ENCODE data around the gene GOLPH3. TPM values are rescaled to one million over a fixed set of nuclear protein-coding genes. Genes with fewer than 3 reads are reported as not detected.
"Not testable (repeated sequence)": the region's sequence is repeated elsewhere in the genome, so short reads cannot be mapped to it uniquely, and the experiment has no call there.

Gene GOLPH3
- total RNA-seq, 2 experiments from 2014 or later, result 99.3 to 101 TPM

DNA sequence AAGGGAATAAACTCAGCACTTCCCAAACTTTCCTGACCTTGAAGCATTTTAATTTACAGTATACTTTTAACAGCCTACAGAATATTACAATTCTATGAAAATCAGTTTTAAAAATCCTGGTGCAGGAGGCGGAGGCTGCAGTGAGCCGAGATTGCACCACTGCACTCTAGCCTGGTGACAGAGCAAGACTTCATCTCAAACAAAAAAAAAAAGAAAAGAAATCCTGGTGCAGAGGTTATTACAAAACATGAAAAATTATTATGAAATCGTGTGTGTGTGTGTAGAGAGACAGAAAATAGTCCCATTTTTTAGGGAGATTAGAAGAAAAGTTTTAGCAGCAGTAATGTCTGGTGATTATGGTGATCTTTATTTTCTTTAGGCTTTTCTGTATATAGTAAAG lies 26.9 kb downstream of the GOLPH3 start:
- ChIA-PET POLR2A (no interaction called here), CTCF (no interaction called here)

DNA sequence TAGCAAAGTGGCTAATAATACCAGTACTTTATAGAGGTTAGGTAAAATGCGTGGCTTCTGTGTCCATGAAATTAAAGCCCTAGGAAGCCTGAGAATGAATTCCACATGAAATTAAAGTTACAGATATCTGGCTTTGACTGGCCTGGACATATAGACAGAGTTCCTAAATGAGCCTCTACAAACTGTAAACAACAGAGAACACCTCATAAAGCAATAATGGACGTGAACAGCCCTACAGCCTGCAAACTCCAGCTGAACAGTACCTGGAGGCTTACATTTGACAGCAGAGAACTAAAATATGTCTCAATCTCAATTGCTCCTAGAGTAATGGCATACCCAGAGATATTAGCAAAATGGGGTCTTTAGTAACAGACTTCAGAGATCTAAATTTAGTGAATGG lies 28.7 kb downstream of the GOLPH3 start:
- ChIA-PET CTCF (no interaction called here), POLR2A (no interaction called here)

DNA sequence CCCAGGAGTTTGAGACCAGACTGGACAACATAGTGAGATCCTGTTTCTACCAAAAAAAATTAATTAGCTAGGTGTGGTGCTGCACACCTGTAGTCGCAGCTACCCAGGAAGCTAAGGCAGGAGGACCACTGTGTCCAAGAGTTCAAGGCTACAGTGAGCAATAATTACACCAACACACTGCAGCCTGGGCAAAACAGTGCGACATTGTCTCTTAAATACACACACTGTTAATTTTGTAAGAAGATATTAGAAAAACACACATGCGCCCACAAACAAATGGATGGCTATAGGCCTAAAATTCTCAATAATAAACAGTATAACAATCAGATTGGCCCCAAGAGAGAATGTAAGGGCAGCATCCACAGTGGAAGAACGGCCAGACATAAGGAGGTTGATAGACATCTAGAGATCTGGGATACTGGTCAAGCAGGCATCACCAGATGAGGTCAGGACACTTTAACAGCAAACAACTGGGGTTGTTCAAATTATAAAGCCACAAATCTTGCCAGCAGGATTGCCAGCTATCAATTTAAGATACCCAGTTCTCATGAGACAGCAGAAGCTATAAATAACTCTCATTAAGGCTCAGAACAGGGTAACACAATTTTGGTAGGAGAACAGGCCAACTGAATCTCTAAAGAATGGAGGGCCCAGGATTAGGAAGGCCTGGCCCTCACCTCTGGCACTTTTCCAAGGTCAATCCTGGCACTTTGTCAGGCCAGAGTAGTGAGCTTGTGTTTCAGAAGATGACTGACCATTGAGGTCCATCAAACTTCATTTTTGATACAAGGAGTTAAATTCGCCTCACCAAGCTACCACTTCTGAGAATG lies 29.5 kb downstream of the GOLPH3 start:
- ChIA-PET POLR2A (no interaction called here), CTCF (no interaction called here)

DNA sequence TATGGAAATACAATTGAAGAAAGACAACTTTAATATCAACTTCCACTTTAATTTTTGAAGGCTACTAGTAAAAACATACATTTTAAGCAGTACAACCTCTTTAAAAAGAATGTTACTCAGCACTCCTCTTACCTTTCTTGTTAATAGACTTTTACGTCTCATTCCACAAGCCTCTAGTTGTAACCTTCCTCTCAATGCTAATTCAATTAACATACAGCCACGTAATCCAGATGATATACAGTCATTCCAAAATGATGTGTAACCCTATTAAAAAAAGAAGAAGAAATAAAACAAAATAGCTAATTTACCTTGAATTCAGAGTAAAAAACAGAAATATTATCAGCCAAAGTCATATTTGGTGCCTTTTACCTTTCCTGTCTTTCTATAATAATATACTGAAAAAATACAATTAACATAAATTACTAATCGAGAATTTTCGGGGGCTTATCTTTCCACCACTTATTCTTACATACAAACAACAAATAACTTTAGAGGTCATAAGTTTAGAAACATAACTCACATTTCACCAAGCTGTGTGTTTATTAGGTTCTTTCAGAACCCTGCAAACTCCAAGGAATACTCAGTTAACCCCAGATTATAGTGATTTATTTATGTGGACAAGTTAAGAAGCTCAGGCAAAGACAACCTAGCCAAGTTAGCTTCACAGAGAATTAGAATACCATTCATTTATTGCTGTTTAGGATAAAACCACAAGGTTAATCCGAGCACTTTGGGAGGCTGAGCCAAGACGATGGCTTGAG lies 30.3 kb downstream of the GOLPH3 start:
- ChIA-PET CTCF (no interaction called here), POLR2A (no interaction called here)

DNA sequence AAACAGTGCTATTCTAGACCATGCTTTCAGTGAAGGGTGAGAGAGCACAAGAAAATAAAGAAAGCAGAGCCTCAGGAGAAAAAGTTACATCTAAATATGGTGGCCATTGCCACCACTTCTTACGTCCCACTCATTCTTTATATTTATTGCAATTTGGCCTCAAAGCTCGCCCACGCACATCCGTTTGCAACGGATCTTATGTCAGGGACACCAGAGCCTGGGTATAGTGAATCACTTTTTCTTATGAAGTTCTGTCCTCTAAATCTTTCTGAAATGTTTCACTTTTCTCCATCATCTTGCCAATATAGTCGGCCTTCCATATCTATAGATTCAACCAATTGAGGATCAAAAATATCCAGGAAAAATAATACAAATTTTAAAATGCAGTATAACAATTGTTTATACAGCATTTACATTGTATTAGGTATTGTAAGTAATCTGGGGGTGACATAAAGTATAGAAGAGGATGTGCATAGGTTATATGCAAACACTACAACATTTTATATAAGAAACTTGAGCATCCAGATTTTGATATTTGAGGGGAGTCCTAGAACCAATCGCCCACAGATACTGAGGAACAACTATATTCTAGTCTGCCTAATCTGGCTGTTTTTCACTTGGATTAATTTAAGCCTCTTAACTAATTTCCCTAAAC lies 35.2 kb downstream of the GOLPH3 start:
- CTCF ChIA-PET, result interaction anchor here (0.7 kb wide), 1 partner anchor 33 kb away, joined by 3 read pairs; no protein-coding TSS in a partner anchor
- POLR2A ChIA-PET, result interaction anchor here (0.6 kb wide), 1 partner anchor 182 kb away, joined by 4 read pairs; no protein-coding TSS in a partner anchor

DNA sequence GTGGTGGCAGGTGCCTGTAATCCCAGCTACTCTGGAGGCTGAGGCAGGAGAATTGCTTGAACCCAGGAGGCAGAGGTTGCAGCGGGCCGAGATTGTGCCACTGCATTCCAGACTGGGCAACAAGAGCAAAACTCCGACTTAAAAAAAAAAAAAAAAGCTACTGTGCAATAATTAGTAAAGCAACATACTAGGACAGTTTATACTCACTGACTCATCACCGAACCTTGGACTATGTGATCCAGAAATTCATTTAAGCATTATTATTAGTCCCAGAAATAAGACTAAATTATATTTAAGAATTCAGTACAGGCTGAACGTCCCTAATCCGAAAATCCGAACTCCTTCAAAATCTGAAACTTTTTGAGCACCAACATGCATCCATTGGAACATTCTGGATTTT lies 37.8 kb downstream of the GOLPH3 start:
- POLR2A ChIA-PET, result interaction anchor here (0.6 kb wide), 1 partner anchor 16 kb away, joined by 3 read pairs; no protein-coding TSS in a partner anchor

DNA sequence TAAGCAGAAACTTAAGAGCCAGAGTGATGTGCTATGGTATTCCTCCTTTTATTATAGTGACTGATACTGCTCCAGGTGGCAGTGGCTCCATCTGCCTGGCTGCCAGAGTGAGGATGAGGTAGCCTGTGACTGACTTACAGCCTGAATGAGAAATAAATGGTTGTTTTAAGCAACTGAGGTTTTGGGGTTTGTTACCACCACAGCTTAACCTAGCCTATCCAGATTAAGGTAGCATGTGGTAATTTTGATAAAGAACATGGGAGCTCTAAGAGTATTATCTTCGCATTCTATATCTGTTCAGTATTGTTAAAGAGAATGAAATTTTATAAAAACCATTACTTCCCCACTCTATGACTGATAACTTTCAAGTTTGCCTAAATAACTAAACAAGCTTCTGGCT lies 39.0 kb downstream of the GOLPH3 start:
- ChIA-PET POLR2A (no interaction called here), CTCF (interaction anchor here (1.3 kb wide), 1 partner anchor 23 kb away, joined by 3 read pairs; no protein-coding TSS in a partner anchor)

More for the DNA sequence above, 37.8 kb downstream of the GOLPH3 start:
- CTCF ChIA-PET, result interaction anchor here (0.7 to 1.3 kb wide), 2 partner anchors 21 to 502 kb away, joined by 3 read pairs; no protein-coding TSS in a partner anchor

DNA sequence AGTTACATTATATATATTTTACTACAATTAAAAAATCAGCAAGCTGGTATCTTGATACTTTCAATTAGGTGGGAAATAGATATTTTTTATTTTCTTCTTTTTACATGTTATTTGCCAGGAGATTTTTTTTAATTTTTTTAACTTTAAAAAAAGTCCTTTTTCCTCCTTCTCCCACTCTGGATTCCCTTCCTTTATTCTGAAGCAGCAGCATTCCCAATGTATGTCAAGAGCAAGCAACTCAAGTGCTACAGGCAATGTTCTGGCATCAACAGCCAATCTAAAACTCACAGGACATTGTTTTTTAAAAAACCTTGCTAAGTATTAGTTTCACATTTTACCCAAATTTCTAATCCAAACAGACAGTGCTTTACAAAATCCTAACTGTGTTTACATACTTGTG lies 41.4 kb downstream of the GOLPH3 start:
- POLR2A ChIA-PET, result no interaction called here
- CTCF ChIA-PET, result no interaction called here

DNA sequence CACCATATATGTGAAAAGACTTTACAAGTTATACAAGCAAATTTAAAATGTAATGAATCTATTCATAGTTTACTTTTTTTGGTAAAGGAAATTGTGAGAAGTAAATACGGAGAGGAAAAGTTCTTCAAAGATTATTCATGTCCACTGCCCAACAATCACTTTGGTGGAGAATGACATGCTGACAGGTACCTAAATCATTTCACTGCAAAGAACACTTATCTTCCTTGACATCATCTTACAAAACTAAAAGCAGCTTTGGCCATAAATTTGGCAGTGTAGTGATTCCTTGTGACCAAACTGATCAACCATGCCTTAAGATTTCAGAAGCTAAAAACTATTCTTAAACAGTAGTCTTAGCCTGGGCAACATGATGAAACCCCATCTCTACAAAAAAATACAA lies 42.5 kb downstream of the GOLPH3 start:
- CTCF ChIA-PET, result interaction anchor here (0.6 kb wide), 1 partner anchor 29 kb away, joined by 3 read pairs; no protein-coding TSS in a partner anchor
- POLR2A ChIA-PET, result interaction anchor here (0.6 kb wide), 1 partner anchor 41 kb away, joined by 3 read pairs; no protein-coding TSS in a partner anchor

DNA sequence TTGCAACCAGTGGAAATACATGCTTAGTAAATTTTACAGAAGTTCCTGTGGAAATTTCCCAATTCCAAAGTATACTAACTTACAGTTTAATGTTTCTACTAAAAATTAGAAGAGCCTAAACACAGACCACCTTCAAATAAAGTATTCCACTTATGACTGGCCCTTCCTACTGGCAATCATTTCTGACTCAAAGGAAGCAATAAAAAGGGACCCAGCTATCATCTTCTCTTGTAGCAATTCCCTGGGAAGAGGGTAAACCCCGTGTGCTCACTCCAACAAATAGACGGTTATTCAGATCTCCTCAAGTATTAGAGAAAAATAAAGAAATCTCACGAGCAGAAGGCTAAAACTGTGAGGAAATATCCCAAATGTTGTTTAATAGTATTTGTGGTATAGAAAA lies 43.3 kb downstream of the GOLPH3 start:
- ChIA-PET POLR2A (no interaction called here), CTCF (interaction anchor here (1.0 kb wide), 1 partner anchor 89 kb away, joined by 3 read pairs; no protein-coding TSS in a partner anchor)

DNA sequence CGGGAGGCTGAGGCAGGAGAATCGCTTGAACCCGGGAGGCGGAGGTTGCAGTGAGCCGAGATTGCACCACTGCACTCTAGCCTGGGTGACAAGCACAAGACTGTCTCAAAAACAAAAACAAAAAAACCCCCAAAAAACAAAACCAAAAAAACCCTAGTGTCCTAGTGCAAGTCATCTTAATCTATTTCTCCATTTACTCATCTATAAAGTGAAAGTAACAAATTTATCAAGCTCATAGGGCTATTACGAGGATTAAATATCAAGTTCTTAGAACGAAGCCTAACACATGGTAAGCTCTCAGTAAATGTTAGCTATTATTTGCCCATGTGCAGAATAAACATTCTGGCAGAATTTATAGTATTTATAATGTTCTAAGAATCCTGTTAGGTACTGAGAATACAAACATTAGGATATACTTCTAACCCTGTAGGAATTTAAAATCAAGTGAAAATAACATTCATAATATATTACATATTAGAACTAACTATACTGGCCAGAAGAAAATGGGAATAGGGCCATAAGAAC lies 45.0 kb downstream of the GOLPH3 start:
- ChIA-PET POLR2A (no interaction called here), CTCF (interaction anchor here (0.6 to 1.5 kb wide), 3 partner anchors 9 to 105 kb away, joined by 3 to 4 read pairs (median 3); no protein-coding TSS in a partner anchor)

DNA sequence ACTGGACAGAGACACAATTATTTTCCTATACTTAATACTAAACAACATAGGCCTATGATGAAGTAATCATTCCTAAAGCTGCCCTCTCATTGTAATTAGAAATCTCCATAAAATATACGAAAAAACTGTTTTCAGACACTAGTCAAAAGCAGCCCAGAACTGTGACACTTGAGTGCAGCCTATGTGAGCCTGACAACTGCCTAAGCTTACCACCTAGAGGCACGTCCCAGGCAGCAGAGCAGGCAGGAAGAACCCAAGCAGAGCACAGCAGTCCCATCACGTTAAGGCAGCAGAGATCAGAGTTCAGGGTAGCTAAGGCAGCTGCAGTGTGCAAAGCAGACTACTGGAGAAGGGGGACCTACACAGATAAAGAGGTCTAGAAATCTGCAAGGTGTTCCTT lies 46.4 kb downstream of the GOLPH3 start:
- POLR2A ChIA-PET, result interaction anchor here (0.6 kb wide), 1 partner anchor 157 kb away, joined by 4 read pairs; no protein-coding TSS in a partner anchor
- CTCF ChIA-PET, result interaction anchor here (0.8 to 1.5 kb wide), 2 partner anchors 77 to 106 kb away, joined by 3 to 4 read pairs; no protein-coding TSS in a partner anchor

DNA sequence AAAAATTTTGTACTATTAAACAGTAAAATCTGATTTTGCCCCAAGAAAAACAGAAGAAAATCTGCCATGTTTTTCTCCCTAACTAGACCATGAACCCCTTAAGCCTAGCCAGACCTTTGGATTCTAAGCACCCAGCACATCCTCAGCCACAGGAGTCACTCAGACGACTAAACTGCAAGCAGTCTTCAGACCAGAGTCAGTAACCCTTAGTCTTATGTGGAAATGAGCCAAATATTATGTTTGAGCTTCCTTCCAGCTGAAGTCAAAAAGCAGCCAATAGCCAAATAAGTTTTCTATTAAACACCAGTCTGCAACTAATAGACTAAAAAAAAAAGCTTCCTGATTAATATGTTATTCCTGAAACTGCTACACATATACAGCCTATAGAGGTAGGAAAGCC lies 47.4 kb downstream of the GOLPH3 start:
- POLR2A ChIA-PET, result no interaction called here
- CTCF ChIA-PET, result no interaction called here

DNA sequence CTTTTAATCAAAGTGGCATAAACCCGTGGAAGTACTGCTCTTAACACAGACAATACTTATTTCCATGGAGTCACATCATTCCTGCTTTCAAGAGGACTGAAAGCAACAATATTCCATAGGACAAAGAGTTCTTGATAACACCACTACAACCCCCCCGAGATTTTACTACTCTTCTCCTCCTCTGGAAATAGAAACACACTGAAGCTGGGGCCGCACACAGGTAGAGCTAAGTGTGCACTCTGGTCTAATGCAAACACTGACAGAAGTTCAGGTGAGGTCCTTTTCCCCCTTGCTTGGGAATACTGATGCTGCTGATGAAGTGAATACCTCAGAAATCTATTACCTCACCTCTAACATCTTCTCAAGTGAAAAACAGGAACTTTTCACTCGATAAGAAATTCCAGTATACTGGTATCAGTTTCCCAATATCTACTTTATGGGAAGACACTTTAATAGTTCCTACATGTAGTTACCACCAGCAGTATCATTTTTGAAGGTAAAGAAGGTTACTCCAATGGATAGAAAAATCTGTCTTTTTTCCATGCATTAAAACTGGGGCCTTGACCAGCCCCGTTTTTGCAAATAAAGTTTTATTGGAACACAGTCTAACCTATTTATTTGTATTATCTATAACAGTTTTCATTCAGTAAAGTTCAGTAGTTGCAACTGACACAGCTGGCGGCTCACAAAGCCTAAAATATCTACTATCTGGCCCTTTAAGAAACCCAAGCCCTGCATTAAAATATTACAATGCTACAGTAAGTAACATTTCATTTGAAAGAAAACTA lies 50.0 kb downstream of the GOLPH3 start:
- POLR2A ChIA-PET, result no interaction called here
- CTCF ChIA-PET, result no interaction called here

DNA sequence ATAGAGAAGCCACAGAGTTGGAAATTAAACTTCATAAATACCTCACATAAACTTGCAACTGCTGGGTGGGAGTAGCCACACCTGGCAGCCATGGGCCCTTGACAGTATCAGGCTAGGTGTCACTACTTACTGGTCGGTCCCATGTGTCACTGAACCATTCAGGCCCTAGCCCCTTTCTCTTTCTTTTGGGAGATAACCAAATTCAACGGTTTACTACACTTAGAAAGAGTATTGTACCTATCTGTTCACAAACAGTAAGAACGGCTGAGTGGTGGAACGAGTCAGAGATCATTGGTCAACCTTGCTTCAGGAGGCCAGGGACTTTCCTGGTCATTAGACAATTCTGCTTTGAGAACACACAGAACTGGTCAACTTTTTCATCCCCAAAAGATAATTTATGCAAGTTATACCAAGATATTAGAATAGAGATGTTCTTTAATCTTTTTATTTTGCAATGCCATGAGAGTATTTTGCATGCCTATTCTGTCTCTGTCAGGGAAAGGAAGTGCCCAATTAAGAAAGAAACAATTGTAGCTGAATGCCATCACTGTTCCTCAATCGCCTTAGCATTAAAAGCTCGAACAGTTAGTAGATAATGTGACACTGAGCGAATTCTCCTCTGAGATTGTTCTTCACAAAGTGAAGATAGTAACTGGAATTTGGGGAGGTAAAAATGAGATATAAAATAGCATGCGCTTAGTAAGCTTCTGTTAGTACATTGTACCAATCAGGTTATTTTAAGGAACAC lies 50.9 kb downstream of the GOLPH3 start:
- CTCF ChIA-PET, result no interaction called here
- POLR2A ChIA-PET, result no interaction called here

DNA sequence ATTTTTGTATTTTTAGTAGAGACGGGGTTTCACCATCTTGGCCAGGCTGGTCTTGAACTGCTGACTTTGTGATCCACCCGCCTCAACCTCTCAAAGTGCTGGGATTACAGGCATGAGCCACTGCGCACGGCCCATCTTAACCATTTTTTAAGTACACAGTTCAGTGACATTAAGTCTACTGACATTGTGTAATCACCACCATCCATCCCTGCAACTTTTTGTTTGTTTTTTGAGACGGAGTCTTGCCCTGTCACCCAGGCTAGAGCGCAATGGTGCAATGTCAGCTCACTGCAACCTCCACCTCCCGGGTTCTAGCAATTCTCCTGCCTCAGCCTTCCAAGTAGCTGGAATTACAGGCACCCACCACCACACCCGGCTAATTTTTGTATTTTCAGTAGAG lies 55.2 kb downstream of the GOLPH3 start:
- POLR2A ChIA-PET, CTCF ChIA-PET: not testable (repeated sequence)

DNA sequence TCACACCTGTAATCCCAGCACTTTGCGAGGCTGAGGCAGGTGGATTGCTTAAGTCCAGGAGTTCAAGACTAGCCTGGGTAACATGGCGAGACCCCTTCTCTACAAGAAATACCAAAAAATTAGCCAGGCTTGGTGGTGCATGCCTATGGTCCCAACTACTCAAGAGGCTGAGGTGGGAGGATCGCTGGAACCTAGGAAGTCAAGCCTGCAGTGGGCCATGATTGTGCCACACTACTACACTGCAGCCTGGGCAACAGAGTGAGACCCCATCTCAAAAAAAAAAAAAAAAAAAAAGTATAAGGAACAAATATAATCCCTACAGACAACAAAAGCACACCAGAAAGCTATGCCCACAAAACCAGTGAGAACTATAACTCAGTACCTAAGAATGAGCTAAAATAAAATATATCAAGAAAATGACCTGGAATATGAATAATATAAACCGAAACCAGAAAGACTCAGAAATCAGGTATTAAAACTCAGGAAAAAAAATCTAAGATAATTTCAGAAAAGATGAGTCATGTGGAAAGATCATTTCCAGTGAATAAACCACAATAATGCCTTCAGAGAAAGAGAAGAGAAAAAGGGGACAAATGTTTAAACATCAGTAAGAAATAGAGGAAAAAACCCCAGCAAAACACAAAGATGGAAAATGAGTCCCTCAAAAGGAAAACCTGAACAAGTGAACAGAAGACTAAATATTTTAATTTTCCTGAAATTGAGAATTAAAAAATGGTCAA lies 57.4 kb downstream of the GOLPH3 start:
- CTCF ChIA-PET, result interaction anchor here (0.6 kb wide), 1 partner anchor 39 kb away, joined by 4 read pairs; no protein-coding TSS in a partner anchor
- POLR2A ChIA-PET, result no interaction called here

DNA sequence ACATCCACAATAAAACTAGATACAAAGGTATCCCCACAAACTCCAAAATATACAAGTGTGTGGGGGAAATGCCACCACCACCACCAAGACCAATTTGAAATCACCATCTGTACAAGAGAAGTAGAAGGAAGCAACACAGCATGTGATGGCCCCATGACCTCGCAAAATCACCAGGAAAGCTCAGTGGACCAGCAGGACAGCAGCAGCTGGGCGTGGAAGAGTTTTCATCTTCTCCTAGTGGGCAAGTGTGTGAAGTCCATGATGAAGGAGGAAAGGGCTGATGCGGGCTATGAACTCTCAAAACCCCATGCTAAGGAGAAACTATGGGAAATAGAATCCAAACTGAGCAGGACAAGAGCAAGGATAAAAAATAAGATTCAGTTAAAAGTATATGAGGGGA lies 58.1 kb downstream of the GOLPH3 start:
- CTCF ChIA-PET, result interaction anchor here (0.6 kb wide), 1 partner anchor 40 kb away, joined by 4 read pairs; no protein-coding TSS in a partner anchor

More for the DNA sequence above, 58.1 kb downstream of the GOLPH3 start:
- POLR2A ChIA-PET, result no interaction called here

Measured in activated CD8-positive, alpha-beta memory T cell treated with anti-CD3 and anti-CD28 coated beads for 36 hours (primary cell).